ENCODE results near the gene CC2D2B.
"Not testable (repeated sequence)": the region's sequence is repeated elsewhere in the genome, so short reads cannot be mapped to it uniquely, and the experiment has no call there.

CC2D2B gene

DNA sequence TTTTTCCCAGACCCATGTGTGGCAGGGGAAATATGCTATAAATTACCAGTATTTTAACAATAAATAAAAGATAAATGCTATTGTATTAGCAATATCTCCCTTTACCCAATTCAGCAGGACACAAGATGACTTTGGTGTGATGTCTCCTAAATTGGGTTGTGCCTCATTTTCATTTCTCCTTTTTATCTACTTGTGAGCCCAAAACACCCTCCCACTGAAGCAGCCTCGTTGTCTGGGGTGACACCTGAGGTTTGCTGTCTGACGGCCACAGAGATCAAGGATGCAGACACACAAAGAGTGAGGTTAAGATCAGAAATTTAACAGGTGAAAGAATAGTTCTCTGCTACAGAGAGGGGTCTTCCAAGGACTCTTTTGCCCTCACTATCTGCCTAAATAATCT lies 27.1 kb upstream of the CC2D2B start:
- TF ChIP-seq, protein P1, sequence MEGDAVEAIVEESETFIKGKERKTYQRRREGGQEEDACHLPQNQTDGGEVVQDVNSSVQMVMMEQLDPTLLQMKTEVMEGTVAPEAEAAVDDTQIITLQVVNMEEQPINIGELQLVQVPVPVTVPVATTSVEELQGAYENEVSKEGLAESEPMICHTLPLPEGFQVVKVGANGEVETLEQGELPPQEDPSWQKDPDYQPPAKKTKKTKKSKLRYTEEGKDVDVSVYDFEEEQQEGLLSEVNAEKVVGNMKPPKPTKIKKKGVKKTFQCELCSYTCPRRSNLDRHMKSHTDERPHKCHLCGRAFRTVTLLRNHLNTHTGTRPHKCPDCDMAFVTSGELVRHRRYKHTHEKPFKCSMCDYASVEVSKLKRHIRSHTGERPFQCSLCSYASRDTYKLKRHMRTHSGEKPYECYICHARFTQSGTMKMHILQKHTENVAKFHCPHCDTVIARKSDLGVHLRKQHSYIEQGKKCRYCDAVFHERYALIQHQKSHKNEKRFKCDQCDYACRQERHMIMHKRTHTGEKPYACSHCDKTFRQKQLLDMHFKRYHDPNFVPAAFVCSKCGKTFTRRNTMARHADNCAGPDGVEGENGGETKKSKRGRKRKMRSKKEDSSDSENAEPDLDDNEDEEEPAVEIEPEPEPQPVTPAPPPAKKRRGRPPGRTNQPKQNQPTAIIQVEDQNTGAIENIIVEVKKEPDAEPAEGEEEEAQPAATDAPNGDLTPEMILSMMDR (conservative IDR thresholded peaks at IDR 0.05; ENCODE audit: control insufficient read depth, insufficient read depth, low read depth, low read length) = no peak
- no peak for DNase-seq (ENCODE audit: low read depth)
- no peak overlapping the region for H3K4me3 ChIP-seq (ENCODE audit: control insufficient read depth, low read depth, low read length)

- no peak for DNase-seq (ENCODE audit: low read depth)
- no peak overlapping the region for H3K4me3 ChIP-seq (ENCODE audit: control insufficient read depth, low read depth, low read length)
- TF ChIP-seq, protein P1 (conservative IDR thresholded peaks at IDR 0.05; ENCODE audit: control insufficient read depth, insufficient read depth, low read depth, low read length) = no peak
Observed at GRCh38 chr10:95881316-95881715, 26.5 kb upstream of the CC2D2B start.

GRCh38 chr10:95889830-95890229 lies 17.9 kb upstream of the CC2D2B start:
- DNase-seq (ENCODE audit: low read depth) = no peak
- TF ChIP-seq, protein P1 (conservative IDR thresholded peaks at IDR 0.05; ENCODE audit: control insufficient read depth, insufficient read depth, low read depth, low read length) = no peak
- no peak overlapping the region for H3K4me3 ChIP-seq (ENCODE audit: control insufficient read depth, low read depth, low read length)

DNA sequence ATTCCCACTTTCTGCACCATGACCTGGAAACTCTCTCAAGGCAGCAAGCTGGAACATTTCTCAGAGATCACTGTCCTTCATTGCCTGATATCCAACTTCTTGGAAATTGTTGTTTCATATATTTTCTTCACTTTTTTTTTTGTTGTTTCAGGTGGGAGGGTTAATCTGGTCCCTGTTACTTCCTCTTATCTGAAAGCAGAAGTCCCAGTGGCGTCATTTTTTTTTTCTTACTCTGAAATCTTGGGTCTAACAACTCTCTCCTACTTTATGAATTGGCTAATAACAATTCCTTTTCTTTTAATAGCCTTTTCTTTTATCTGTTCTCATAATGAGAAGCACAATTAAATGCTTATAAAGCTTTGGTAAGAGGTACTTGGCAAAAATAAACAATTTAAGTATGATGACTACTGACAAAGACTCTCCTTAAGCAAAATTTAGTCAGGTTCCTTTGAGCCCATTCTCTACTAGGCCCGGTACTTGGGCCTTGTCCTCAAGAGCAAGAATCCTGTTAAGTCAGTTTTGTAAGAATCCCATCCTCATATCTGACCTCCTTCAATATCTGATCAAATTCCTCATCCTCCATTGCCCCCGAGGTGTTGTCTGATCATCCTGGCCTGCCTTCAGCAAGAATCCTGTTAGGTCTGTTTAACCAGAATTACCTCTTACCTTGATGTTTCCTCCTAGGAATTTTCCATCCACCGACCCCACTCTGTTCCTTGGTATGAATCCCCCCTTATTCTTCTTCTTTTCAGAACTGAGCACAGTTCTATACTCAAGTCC lies 11.5 kb upstream of the CC2D2B start:
- DNase-seq (ENCODE audit: low read depth) = no peak
- H3K4me3 ChIP-seq (ENCODE audit: control insufficient read depth, low read depth, low read length) = no peak overlapping the region
- TF ChIP-seq, protein P1 (conservative IDR thresholded peaks at IDR 0.05; ENCODE audit: control insufficient read depth, insufficient read depth, low read depth, low read length) = no peak

GRCh38 chr10:95905897-95906580 lies 1.7 kb upstream of the CC2D2B start:
- DNase-seq (ENCODE audit: low read depth); H3K4me3 ChIP-seq (ENCODE audit: control insufficient read depth, low read depth, low read length): not testable (repeated sequence)

GRCh38 chr10:95906677-95907455 lies 909 bp upstream of the CC2D2B start:
- TF ChIP-seq, protein P1 (conservative IDR thresholded peaks at IDR 0.05; ENCODE audit: control insufficient read depth, insufficient read depth, low read depth, low read length) = peak; percentile 36
- DNase-seq (ENCODE audit: low read depth) = peak; percentile 66
- peak overlapping the region; percentile 69 for H3K4me3 ChIP-seq (ENCODE audit: control insufficient read depth, low read depth, low read length)

DNA sequence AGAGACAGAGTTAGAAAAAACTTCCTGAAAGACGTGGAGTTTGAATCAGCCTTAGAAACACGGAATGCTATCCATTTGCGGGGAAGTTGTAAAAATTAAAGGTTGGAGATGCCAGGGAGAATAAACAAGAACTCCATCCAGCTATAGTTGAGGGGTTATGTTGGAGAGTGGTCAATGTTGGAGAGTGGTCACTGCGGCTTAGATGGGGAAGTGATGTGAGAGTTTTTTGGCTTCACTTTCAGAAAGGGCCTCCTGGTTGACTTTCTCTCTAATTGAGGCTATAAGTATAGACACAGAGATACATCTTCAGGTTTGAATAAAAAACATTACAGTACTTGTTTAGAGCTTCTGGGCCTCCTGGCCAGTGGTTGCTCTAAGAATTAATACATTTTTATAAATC lies 675 bp downstream of the CC2D2B start:
- H3K4me3 ChIP-seq (ENCODE audit: control insufficient read depth, low read depth, low read length) = no peak overlapping the region

More for the DNA sequence above, 675 bp downstream of the CC2D2B start:
- no peak for DNase-seq (ENCODE audit: low read depth)
- TF ChIP-seq, protein P1 (conservative IDR thresholded peaks at IDR 0.05; ENCODE audit: control insufficient read depth, insufficient read depth, low read depth, low read length) = no peak
